Immature natural killer cell (primary cell): Measurements from ENCODE around the gene PARP6. TPM values are rescaled to one million over a fixed set of nuclear protein-coding genes. Genes with fewer than 3 reads are reported as not detected.

ENCODE experiments used
- DNase-seq, 3 donors: peaks; one replicate each; pipeline ENCODE4 v3.0.0; 2022; ENCODE audit warnings: mixed read lengths in 1 of 3
- H3K27ac Mint-ChIP-seq, 6 donors: one replicate each; pipeline ENCODE4 v1.8.0; 2020; ENCODE audit warnings: mixed read lengths in 6 of 6, mild to moderate bottlenecking in 5 of 6, inconsistent platforms in 4 of 6, moderate library complexity in 3 of 6
- H3K27me3 Mint-ChIP-seq, 3 donors: one replicate each; pipeline ENCODE4 v1.8.0; 2020 to 2021; ENCODE audit warnings: low read depth in 3 of 3, mild to moderate bottlenecking in 3 of 3, mixed read lengths in 3 of 3, moderate library complexity in 3 of 3, inconsistent platforms in 1 of 3
- H3K36me3 Mint-ChIP-seq, 3 donors: one replicate each; pipeline ENCODE4 v1.8.0; 2020; ENCODE audit warnings: mixed read lengths in 3 of 3, inconsistent platforms in 2 of 3, mild to moderate bottlenecking in 2 of 3
- H3K4me1 Mint-ChIP-seq, 2 donors: one replicate each; pipeline ENCODE4 v1.8.0; 2020; ENCODE audit warnings: inconsistent platforms in 2 of 2, mild to moderate bottlenecking in 2 of 2, mixed read lengths in 2 of 2, moderate library complexity in 1 of 2
- H3K4me3 Mint-ChIP-seq, 5 donors: one replicate each; pipeline ENCODE4 v1.8.0; 2020; ENCODE audit warnings: mild to moderate bottlenecking in 5 of 5, mixed read lengths in 5 of 5, inconsistent platforms in 3 of 5, moderate library complexity in 3 of 5
- H3K9me3 Mint-ChIP-seq, 6 donors: one replicate each; pipeline ENCODE4 v1.8.0; 2020; ENCODE audit warnings: mild to moderate bottlenecking in 6 of 6, mixed read lengths in 6 of 6, inconsistent platforms in 4 of 6, moderate library complexity in 3 of 6
- polyA plus RNA-seq, 3 donors: library from polyadenylated mRNA; unstranded; fragments of 300-500 nt; fragmentation: Illumina TruSeq; gene quantifications; one replicate each; pipeline ENCODE4 v1.2.3, GENCODE V29; 2021

PARP6 gene
- polyA plus RNA-seq, 3 donors from 2014 or later: 11.0 to 26.8 (median 19.1) TPM

DNA sequence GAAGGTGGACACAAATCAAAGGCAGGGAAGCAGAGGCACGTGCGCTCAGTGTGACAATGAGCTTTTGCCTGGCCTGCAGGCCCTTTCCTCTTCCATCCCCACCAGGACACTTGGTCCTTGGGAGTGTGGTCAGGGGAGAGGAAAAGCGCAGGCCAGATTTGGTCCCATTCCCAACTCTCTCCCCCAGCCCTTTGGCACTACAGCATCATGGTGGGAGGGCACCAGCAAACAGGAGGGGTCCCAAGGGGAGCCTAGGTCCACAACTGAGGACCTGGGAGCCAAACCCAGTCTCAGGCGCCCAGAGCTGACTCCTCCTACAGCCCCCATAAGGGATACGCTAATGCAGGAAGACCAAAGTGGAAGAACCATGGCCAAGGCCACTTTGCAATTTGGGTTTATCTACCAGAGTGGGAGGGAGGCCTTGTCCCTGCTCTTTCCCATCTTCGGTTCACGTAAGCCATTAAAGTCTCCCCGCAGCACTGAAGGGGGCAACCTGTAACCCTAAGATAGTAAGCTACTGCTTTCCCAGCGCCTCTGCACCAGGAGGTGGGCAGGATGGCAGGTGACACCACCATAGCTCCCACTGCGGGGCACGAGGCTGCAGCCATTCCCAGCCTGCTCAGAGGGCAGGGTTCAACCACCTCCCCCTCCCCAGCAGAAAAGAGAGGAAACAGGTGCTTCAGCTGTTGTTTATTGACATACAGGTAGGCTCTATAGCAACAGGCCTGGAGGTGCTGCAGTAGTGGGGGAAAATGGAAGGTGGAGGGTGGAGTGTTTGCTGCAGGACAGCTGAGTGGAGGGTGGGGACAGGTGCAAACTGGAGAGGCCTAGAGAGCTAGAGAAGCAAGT lies 73.8 kb downstream of the PARP6 start:
- no peak overlapping the region for H3K27ac Mint-ChIP-seq

DNA sequence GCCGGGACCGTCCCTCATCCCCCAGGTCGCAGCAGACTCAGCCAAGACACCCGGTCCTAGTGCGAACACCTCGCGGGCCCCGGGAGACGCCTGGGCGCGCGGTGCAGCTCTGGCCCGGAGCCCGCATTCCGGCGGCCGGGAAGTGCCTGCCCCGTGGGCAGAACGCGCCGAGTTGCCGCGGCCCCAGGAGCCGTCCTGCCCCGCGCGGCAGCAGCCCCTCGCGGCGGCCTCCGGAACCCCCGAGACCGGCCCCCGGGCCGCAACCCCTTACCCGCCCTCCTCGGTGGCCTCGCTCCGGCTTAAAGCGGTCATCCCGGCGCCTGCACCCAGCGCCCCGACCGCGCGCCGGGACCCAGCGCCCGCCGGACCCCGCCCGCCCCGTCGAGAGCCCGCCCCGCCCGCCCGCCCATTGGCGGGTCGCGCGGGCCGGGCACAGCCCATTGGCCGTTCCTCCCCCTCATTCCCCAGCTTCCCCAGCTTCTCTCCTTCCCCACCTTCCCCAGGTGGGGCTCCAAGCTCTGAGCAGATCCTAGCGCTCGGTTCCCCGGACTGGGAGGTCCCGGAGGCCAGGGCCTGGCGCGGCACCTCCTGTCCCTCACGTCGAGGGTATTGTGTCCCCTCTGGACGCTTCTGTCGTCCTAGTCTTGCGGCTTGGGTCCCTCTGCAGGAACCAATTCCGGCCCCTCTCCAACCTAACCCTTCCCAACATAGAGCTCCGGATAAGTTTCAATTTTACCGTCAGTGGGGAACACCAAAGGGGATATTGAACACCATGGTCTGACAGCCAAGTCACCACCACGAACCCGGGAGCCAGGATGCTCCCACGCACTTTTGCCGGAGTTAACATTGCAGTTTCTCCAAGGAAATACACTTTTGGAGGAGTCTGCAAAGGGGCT lies 74.6 kb downstream of the PARP6 start, which contains the start of gene GRAMD2A:
Gene GRAMD2A, minus strand, starts transcription at position 328 of the 896 bp plus-strand sequence.
- H3K27ac Mint-ChIP-seq: no peak within 1 kb of the TSS
- peak within 1 kb of the TSS; percentile 50 to 68 (median 60) for H3K4me3 Mint-ChIP-seq
- H3K9me3 Mint-ChIP-seq: no peaks in the 10 kb centered on the region
- H3K36me3 Mint-ChIP-seq: peaks cover 5 to 19% (median 8%) of the 10 kb centered on the region in 3 donors
- peaks cover 4 to 5% of the 10 kb centered on the region in 2 donors for H3K4me1 Mint-ChIP-seq
- no peak for DNase-seq
- peaks cover 2 to 11% (median 10%) of the 10 kb centered on the region in 3 donors for H3K27me3 Mint-ChIP-seq

More for the DNA sequence above, 73.8 kb downstream of the PARP6 start:
- Mint-ChIP-seq H3K4me1 (peaks cover 4 to 5% of the 10 kb centered on the region in 2 donors), H3K9me3 (no peaks in the 10 kb centered on the region), H3K27me3 (peaks cover 2 to 11% (median 10%) of the 10 kb centered on the region in 3 donors), H3K36me3 (peaks cover 8 to 23% (median 8%) of the 10 kb centered on the region in 3 donors), H3K4me3 (peak overlapping the region in 1 of 5 donors; percentile 60)
- no peak for DNase-seq

DNA sequence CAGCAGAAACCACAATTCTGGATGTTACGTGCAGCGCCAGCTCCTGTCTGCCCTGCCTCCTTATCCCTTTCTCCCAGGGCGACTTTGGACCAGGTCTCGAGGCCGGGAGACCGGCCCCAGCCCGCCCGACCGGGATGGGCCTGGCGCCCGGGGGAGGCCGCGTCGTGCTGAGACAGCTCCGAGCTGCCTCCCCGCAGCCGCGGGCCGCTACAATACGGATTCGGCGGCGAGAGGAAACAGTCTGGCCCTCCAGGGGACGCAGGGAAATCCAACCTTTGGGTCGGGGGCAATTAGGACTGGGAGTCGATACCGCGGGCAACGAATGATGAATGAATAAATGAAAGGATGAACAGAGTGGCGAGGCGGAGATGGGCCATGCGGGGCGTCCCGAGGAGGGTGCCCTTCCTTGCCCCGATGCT lies 75.3 kb downstream of the PARP6 start:
- H3K27me3 Mint-ChIP-seq: peaks cover 2 to 11% (median 10%) of the 10 kb centered on the region in 3 donors
- peak overlapping the region; percentile 23 to 68 (median 50) for H3K4me3 Mint-ChIP-seq
- H3K4me1 Mint-ChIP-seq: peaks cover 4 to 5% of the 10 kb centered on the region in 2 donors
- H3K36me3 Mint-ChIP-seq: peaks cover 5 to 19% (median 8%) of the 10 kb centered on the region in 3 donors
- DNase-seq: no peak
- H3K9me3 Mint-ChIP-seq: no peaks in the 10 kb centered on the region
- H3K27ac Mint-ChIP-seq: no peak overlapping the region

DNA sequence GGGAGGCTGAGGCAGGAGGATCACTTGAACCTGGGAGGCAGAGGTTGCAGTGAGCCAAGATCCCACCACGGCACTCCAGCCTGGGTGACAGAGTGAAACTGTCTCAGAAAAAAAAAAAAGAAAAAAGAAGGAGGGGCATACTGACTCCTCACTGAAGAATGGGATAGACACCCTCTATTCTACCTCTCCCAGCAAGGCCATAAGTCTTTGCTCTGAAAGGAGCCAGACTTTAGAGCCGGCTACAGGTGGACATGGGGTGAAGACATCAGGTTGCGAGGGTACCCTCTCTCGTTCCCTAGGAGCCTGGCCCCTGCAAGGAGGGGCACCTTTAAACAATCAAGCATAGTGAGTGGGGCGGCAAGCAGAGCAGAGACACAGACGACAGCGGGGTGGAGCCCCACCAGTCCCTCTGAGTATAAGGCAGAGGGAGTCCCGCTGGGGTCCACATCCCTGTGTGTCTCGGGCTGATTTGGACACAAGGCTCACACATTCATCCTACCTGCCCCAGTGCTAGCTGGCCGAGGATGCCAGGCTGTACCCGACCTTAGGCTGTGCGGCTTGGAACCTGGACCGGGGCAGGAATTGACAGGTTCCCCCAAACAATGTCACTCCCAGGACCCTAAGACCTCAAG lies 75.8 kb downstream of the PARP6 start:
- Mint-ChIP-seq H3K4me3 (peak overlapping the region in 1 of 5 donors; percentile 27), H3K27me3 (peaks cover 2 to 11% (median 10%) of the 10 kb centered on the region in 3 donors), H3K9me3 (no peaks in the 10 kb centered on the region), H3K27ac (no peak overlapping the region), H3K4me1 (peaks cover 4 to 5% of the 10 kb centered on the region in 2 donors), H3K36me3 (peaks cover 5 to 19% (median 8%) of the 10 kb centered on the region in 3 donors)
- DNase-seq: no peak

DNA sequence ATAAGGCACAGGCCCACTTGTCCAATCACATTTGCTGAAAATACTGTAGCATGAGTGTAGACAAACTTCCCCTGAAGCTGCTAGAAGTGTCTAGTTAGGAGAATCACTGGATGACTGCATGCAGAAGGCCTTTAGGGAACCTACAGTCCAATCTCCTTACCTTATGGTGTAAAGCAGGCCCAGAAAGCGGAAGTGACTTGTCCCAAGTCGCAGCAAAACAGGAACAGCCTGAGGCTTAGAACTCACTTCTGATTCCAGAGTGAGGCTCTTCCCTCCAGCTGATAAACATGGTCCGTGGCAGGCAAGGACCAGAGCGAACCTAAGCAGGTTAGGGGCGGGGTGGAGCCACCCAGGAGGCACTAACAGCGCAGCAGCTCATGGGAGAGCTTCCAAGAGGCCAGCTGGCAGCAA lies 77.2 kb downstream of the PARP6 start:
- DNase-seq: no peak

DNA sequence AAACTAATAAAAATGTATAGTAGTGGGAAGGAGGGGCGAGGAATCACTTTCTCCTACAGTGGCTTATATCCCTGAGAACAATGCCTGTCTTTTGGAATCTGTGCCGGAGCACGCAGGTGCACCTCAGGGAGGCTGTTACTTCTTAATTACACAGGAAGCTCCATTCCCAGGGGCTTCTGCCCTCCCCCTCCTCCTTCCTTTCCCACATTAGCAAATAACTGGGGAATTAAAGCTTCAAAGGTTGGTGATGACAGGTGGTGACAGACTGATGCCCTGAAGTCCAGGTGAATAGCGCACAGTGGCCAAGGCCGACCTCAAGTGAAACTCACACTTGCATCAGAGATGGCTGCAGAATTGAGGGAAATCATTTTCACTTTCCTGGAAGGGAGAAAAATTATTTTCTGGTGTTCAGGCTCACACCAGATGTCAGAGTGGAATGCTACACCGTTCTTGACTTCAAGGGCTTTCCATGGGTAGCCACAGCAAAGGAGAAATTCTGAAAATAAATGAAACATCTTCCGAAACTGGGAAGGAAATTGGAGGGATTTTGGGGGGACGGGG lies 78.4 kb downstream of the PARP6 start:
- Mint-ChIP-seq H3K4me3 (no peak overlapping the region), H3K36me3 (peaks cover 0 to 9% (median 3%) of the 10 kb centered on the region in 3 donors), H3K9me3 (no peaks in the 10 kb centered on the region), H3K27ac (no peak overlapping the region), H3K27me3 (peaks cover 2 to 15% (median 11%) of the 10 kb centered on the region in 3 donors), H3K4me1 (peaks cover 4 to 5% of the 10 kb centered on the region in 2 donors)
- DNase-seq: no peak

More for the DNA sequence above, 77.2 kb downstream of the PARP6 start:
- peaks cover 4 to 5% of the 10 kb centered on the region in 2 donors for H3K4me1 Mint-ChIP-seq
- no peaks in the 10 kb centered on the region for H3K9me3 Mint-ChIP-seq
- H3K27me3 Mint-ChIP-seq: peaks cover 2 to 12% (median 11%) of the 10 kb centered on the region in 3 donors
- peaks cover 5 to 14% (median 8%) of the 10 kb centered on the region in 3 donors for H3K36me3 Mint-ChIP-seq
- H3K4me3 Mint-ChIP-seq: no peak overlapping the region
- no peak overlapping the region for H3K27ac Mint-ChIP-seq

DNA sequence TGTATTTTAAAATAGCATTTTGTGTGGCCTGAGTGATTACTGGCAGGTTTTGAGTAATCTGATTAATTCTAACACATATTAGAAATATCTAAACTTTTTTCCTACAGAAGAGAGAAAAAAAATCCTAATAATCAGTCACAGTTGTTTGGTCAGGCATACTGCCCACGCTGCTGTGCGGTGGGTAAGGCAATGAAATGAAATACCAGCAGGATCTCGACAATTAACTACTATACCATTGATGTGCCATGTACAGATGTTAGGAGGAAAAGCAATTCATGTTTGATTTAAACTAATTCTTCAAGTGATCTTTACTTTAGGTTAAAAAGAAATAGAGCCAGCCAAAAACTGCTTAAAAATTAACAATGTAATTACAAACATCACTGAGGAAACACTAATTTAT lies 79.9 kb downstream of the PARP6 start:
- H3K4me3 Mint-ChIP-seq: no peak overlapping the region
- H3K27me3 Mint-ChIP-seq: peaks cover 7 to 19% (median 12%) of the 10 kb centered on the region in 3 donors
- no peak overlapping the region for H3K27ac Mint-ChIP-seq
- peaks cover 0 to 3% (median 0%) of the 10 kb centered on the region in 3 donors for H3K36me3 Mint-ChIP-seq
- H3K9me3 Mint-ChIP-seq: no peaks in the 10 kb centered on the region
- no peak for DNase-seq
- peaks cover 0 to 2% of the 10 kb centered on the region in 2 donors for H3K4me1 Mint-ChIP-seq

Other genes with a start within 250 kb of the PARP6 start
- gene MYO9A, start 154.4 kb downstream of the PARP6 start, polyA plus RNA-seq: 10 to 100 TPM in 1 of 3 donors, 1 to 10 TPM in 2; 6.3 to 15.6 (median 9.5) TPM
- under 1 TPM in 2 of 3 donors, not detected in 1; 0.67 to 0.69 TPM for gene SENP8, start 154.2 kb downstream of the PARP6 start, polyA plus RNA-seq
- not detected for gene GRAMD2A, start 74.8 kb downstream of the PARP6 start, polyA plus RNA-seq
- gene PKM, start 41.4 kb downstream of the PARP6 start, polyA plus RNA-seq: 100 to 1,000 TPM; 181 to 233 (median 224) TPM
- under 1 TPM in 1 of 3 donors, not detected in 2; 0.13 TPM for gene CELF6, start 47.6 kb upstream of the PARP6 start, polyA plus RNA-seq
- 100 to 1,000 TPM; 172 to 251 (median 195) TPM for gene HEXA, start 103.5 kb upstream of the PARP6 start, polyA plus RNA-seq
- gene TMEM202, start 125.8 kb upstream of the PARP6 start, polyA plus RNA-seq: not detected
- gene ARIH1, start 201.8 kb upstream of the PARP6 start, polyA plus RNA-seq: 10 to 100 TPM in 1 of 3 donors, 1 to 10 TPM in 2; 5.8 to 24.3 (median 8.0) TPM